Renal pelvis (tissue), 4 donors: ENCODE data around the gene NUMA1. TPM values are rescaled to one million over a fixed set of nuclear protein-coding genes. Genes with fewer than 3 reads are reported as not detected.

ENCODE experiments used
- DNase-seq: peaks from one replicate; pipeline ENCODE4 v3.0.0-alpha.2; 2013
- polyA plus RNA-seq, 3 donors: library from polyadenylated mRNA; unstranded; fragments of 120-200 nt; gene quantifications; one replicate each; pipeline ENCODE4 v1.2.1, GENCODE V29; 2013; ENCODE audit not compliant: insufficient read length in 3 of 3

Gene NUMA1
- polyA plus RNA-seq, 3 donors = 289 to 335 (median 305) TPM

DNA sequence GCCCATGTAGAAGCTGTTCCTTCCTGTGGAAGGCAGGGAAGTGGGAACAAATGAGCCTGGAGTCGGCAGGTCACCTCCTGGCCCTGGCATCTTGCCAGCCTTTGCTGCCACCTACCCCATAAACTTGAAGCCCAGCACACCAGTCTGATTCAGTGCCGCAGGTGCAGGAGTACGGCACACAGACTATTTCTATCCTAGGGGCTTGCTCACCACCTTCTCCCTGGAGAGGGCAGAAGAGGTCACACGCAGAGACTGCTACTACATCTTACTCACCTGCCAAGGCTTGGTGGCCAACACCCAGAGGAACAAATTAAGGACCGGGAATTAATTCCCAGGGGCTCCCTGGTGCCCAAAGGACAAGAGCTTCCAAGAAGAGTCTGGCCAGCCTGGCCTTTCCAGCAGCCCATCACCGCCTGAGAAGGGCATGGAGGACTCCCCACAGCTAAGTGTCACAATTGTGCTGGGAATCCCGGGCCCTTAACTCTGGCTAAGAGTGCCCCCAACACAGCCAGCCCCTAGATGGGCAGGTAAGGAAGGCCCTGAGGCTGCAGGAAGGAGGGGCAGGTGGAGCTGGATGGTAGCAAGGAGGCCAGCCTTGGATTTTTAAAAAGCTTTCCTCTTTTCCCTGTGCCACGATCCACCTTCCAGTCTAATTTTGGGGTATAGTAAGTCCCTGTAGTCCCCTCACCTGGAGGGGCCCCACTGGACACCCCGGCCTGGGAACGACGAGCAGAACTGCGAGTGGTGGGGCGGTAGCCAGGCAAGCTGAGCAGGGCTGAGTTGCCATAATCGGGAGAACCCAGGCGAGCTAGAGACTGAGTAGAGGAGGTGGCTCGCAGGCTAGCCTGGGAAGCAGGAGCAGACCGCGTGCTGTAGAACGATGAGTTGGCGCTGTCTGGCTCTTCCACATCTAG is 74.7 kb downstream of the NUMA1 start:
- DNase-seq = no peak

DNA sequence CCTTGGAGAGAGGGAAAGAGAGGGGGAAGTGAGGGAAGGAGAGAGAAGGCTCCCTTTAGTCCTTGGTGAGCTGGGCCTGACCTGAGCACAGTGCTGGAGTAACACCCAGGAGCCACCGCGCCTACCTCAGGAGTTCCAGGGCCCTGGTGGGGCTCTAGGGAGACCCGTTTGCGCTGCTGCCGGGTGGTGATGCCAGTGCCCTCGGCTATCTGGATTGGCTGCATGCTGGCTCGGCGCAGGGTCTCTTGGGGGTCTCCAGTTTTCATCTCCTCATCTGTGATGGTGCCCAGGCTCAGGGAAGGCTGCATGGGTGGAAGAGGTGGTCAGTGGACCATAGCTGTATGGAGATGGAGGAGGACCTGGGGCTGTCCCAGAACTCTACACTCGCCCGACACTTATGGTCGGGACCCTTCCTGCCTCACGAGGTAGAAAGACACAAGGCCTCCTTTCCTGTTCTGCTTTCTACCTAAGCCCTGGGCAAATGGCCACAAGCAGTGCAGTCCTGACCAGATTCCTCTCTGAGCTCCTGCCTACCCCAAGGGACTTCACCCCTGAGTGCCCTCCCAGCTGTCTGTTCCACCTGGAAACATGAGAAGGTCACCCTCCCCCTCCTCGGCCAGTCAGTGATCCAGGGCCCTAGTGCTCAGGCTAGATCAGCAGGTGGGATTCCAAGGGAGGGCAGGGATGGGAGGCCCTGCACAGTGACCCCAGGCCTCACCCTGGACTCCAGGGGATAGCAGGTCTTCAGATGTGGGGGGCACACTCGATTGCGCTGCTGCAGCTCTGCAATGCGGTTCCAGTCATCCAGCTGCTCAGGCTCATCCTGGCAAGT is 75.6 kb downstream of the NUMA1 start:
- DNase-seq = no peak

GRCh38 chr11:72003776-72004171 is 76.6 kb downstream of the NUMA1 start:
- no peak for DNase-seq

GRCh38 chr11:72002841-72003775 is 77.2 kb downstream of the NUMA1 start:
- DNase-seq = no peak

DNA sequence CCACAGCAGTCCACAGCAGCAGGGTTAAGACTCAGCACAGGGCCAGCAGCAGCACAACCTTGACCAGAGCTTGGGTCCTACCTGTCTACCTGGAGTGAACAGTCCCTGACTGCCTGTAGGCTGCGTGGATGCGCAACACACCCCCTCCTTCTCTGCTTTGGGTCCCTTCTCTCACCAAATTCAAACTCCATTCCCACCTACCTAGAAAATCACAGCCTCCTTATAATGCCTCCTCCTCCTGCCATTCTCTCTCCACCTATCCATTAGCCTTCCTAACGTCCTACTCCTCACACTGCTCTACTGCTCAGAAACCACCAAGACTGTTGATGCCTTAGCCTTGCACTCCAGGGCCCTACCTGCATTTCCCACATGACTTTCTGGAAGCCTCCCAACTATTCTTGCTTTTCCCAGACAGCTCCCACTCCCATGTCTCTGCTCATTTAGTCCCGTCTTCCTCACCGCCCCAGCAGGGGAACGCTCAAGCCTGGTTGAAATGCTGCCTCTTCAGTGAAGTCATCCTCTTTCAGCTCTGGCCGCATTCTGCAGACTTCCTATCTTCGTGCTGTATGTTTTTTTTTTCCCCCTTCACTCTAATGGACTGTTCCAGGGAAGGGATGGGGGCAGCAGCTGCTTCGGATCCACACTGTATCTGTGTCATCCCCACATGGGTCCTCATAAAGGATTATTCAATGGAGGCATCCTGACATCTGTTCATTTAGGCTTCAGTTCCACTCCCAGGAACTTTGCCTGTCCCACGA is 78.3 kb downstream of the NUMA1 start:
- DNase-seq = no peak

- no peak for DNase-seq
Observed at GRCh38 chr11:72001285-72001684, 79.1 kb downstream of the NUMA1 start.

- DNase-seq = no peak
Observed at GRCh38 chr11:72000202-72000867, 80.0 kb downstream of the NUMA1 start.

- no peak for DNase-seq
Observed at GRCh38 chr11:71999798-72000197, 80.5 kb downstream of the NUMA1 start.

- DNase-seq = no peak
Observed at GRCh38 chr11:71999362-71999761, 81.0 kb downstream of the NUMA1 start.

DNA sequence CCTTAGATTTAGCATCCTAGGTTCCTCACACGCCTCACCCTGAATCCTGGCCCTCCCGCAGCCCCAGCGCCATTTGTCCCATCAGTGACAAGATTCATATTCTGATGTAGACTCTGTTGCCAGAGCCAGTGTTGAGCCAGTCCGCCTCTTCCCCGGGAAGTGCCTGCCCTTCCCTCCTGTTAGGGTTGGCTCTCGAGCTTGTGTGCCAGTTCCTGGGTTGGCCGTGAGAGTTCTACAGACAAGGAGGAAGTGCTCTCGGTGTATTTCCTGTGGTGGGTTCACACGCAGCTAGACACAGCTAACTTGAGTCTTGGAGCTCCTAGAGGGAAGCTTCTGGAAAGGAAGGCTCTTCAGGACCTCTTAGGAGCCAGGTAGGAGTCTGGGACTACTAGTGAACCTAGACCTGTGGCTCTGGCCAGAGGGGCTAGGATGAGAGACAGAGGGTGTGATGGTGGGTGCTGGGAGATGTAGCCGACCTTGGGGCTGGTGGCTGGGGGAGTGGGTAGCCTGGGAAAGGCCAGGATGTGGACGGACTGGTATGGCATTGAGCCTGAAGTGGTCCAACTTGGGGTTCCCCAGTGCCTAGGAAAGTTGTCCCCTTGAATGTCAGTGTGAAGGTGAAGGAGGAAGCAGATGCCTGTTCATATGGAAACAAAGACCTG is 81.6 kb downstream of the NUMA1 start, which contains the start of gene IL18BP:
TSS of gene IL18BP (plus strand) at position 261 of the 662 bp plus-strand sequence. CDS start 1,076 bp downstream, outside the sequence.
- DNase-seq = no peak

DNA sequence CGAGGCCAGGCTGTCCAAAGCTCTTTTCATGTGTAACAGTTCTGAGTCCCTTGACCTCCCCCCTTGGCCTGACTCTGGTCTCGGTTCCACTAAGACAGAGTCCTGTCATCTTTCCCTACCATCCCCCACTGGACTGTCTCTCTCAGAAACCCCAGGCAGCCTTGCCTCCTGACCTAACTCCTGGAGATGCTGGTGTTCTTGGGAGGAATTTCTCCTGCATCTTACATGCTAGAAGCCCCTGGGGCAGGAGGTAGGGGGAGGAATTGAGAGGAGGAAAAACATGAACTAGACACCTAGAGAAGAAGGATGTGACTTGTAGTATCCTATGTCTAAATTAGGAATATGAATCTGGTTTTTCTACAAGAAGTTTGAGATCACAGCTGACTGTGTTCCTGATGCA is 82.3 kb downstream of the NUMA1 start:
- no peak for DNase-seq

- no peak for DNase-seq
Observed at GRCh38 chr11:71997594-71997993, 82.7 kb downstream of the NUMA1 start.

DNA sequence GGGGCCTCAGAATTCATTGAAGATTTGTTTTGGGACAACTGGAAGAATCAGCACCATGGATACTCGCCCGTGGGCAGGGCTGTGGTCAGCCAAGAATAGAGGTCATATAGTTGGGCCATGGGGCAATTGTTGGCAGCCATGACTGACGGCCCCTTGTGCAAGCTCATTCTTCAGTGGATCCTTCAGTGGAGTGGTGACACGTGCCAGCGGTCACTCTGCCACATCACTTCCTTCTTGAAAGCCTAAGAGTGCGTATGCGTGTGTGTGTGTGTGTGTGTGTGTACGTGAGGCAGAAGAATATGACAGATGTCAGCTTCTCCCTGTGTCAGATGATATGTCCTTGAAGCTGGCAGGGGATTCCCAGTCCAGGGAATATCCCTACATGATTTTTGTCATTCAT is 83.4 kb downstream of the NUMA1 start:
- no peak for DNase-seq

- DNase-seq = no peak
Observed at GRCh38 chr11:71996517-71996916, 83.8 kb downstream of the NUMA1 start.

DNA sequence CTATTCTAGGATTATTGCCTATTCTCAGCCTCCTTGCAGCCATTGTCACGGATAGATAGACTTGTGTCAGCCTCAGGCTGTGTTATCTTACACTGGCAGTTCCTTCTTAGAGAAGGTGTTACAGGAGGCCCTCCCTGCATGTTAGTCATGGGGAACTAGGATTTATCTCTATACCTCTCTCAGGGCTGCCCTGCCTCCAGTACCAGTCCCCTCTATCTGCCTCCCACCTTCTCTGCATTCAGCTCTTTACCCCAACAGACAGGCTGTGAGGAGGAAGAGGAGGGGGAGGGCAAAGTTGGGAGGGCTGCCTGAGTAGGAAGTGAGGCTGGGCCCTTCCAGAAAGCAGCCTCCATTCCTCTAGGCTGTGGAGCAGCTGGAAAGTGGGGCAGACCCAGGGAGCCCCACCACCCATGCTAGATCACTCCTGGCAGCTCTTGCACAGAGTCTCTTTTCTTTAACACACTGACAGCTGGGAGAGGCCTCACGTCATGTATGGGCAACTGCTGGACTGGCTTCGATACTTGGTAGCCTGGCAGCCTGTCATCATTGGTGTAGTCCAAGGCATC is 84.5 kb downstream of the NUMA1 start:
- DNase-seq = no peak

GRCh38 chr11:71994786-71995185 is 85.6 kb downstream of the NUMA1 start:
- DNase-seq = no peak

DNA sequence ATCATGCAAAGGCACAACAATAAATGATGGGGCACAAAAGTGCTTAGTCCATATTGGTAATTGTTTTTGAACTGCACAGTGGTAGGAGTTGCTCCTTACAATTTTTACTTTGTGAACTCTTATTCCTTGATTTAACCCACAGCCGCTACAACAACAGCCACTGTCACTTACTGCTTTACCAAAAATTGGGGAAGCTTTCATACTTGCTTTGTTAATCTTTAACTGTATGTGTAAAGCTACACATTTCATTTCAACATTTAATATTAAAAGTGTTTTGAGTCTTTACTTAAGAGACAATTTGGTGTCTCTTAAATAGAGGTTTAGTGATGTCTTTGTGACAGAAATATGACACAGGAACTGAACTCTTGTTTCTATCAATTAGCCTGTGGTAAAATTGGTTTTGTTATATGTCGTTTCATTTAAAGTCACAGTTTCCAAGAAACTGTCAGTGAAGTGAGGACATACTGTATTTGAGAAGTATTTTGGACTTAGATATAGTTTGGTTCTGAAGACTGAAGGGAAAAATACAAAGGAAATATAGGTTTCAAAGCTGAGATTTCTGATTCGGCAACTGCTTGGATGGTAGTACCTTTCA is 88.1 kb downstream of the NUMA1 start:
- no peak for DNase-seq

GRCh38 chr11:71991494-71991893 is 88.8 kb downstream of the NUMA1 start:
- no peak for DNase-seq

- no peak for DNase-seq
Observed at GRCh38 chr11:71990701-71991100, 89.6 kb downstream of the NUMA1 start.
